GM21515 (cell line): ENCODE data around the gene SPRTN.

ENCODE experiments used
- ATAC-seq: cut with Tn5 transposase; IDR thresholded peaks from one replicate; pipeline ENCODE4 v1.9.1; 2021; ENCODE audit not compliant: unreplicated experiment

The SPRTN gene

DNA sequence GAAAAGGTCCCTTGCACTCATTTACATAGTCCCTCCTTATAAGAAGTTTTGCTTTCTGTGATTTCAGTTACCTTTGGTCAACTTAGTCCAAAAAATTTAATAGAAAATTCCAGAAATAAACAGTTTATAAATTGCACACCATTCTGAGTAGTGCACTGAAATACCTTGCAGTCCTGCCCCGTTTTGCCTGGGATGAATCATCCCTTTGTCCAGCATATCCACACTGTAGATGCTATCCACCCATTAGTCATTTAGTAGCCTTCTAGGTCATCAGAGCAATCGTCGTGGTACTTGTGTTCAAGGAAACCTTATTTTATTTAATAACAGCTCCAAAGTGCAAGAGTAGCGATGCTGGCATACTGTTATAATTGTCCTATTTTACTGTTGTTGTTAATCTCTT lies 38.0 kb downstream of the SPRTN start:
- ATAC-seq = no peak

DNA sequence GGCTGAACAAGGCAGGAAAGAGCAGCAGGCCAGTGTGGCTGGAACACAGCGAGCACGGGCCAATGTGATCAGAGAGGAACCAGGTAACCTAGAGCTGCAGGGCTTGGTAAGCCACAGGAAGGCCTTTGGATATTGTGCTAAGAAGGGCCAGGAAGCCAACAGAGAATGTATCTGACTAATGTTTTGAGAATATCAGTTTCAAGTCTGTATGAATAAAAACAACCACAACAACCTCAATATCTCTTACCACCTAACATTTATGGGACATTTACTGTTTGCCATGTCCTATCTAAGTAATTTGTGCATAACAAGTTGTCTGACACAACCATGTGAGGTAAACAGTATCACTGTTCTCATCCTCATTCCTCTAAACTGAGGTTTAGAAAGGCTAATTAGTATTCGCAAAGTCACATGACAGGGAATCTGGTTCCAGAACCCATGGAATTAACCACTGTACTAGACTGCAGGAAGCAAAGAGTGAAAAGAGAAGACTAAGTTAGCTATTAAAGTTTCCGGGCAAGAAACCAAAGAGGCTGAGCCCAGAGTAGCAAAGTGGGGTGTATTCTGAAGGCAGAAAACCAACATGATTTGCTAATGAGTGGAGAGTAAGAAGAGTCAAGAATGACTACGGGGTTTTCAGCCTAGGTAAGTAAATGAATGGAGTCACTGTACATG lies 38.9 kb downstream of the SPRTN start:
- ATAC-seq = no peak

DNA sequence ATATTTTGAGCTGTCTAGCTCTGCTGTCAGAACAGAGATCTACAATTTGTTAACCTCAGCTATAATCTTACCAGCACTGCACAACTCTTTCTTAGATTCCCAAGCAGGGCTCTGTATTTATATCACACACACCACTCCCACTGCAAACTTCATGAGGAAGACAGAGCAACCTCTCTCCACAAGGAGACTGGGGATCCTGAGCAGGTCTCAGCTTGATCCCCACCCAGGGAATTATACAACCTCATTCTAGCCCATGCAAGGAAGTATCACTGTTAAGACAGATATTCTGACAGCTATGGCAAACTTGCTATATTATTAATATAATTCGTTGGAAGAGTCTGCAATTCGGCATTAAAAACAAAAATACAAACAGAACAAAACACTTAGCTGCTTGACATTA lies 43.6 kb downstream of the SPRTN start:
- no peak for ATAC-seq

DNA sequence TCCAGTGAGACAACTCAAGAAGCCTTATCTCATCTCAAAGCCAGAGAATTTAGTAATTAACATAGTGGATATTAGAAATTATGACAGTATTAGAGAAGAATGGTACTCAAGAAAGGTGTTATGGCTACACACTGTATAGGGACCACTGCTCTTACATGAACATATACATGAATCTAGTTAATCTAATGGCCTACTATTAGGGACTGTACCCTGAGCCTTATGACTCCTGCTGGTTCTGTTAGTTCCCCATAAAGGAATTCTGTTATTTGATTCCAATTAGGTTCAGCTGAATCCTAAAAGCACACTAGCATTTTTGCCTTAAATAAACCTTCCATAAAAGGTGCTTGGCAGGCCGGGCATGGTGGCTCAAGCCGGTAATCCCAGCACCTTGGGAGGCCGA lies 44.3 kb downstream of the SPRTN start:
- no peak for ATAC-seq

DNA sequence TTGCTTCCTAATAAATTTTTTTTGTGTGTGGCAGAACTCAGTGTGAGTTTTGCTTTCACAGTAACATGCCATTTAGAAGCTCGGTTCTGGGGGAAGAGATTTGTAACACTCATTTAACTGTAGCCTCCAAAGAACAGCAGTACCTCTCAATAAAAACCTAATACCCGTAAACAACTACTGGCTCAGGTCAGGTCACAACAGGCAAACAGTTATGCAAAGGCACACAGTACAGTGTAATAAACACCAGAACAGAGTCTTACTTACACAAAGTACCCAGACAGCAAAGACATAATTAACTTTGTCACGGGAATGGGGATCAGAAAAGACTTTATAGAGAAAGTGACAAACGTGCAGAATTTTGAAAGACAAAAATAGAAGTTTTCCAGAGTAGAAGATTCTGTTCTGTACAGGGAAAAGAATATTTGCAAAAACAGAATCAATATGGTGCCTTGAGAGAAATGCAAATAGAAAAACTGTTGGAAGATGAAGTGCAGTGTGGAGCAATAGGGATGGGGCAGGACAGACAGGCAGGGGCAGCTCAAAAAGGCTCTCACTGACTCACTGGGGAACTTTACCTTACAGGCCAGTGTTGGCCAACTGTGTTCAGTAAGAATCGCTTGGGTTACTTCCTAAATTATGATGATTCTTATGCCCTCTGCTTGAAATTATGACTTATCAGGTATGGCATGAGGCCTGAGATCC lies 45.2 kb downstream of the SPRTN start:
- no peak for ATAC-seq

DNA sequence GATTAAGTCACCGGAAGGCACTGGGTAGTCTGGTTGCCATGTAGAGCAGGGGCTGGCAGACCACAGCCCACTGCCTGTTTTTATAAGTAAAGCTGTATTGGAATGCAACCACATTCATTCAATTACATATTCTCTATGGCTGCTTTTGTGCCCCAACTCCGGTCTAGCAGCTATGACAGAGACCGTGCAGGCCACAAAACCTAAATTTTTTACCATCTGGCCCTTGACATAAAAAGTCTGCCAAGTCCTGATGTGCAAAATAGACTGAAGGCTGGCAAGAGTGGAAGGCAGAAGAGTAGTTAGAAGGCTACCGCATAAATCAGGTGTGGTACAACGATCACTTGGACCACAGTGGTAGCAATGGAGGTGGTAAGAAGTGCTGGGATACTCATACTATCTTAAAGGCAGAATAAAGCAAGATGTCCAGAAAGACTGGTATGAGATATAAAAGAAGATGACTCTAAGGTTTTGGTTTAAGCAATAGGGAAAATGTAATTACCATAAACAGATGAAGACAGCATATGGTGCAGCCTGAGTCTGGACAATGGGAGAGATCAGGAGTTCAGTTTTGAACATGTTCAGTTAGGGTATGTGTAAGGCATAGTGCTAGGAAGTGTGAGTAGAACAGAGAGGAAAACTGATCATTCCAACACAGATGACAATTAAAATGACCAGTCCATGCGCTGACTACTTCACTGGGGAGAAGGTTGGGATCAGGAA lies 46.8 kb downstream of the SPRTN start:
- no peak for ATAC-seq

DNA sequence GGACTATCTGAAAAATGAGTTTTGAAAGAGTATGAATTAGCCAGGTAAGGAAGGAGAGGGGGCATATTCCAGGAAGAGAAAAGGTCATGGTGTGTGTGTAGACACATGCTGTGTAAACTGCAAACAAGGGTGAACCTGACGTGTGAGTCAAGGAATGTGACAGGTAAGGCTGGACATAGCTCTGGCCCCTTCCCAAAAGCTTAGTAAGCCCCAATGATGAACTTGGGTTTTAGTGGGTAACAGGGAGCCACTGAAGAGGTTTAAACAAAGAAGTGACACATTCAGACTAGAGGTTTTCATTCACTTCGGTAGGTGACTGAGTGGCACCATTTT lies 47.3 kb downstream of the SPRTN start:
- ATAC-seq = no peak

DNA sequence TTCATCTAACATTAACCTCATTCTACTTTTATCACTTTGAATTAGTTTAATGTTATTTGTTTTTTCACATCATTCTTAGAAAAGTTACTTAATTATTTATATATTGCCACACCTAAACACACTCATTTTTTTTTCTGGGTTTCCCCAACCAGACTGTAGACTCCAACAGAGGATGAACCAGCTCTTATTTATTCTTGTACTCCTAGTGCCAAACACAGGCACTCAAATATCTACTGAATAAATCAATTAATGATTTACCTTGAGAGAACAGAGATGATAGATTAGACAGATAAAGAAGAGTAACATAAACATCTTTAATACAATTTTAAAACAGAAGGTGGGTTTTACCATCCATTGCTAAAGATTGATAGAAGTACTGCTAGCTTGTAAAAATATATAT lies 48.4 kb downstream of the SPRTN start:
- ATAC-seq = no peak

DNA sequence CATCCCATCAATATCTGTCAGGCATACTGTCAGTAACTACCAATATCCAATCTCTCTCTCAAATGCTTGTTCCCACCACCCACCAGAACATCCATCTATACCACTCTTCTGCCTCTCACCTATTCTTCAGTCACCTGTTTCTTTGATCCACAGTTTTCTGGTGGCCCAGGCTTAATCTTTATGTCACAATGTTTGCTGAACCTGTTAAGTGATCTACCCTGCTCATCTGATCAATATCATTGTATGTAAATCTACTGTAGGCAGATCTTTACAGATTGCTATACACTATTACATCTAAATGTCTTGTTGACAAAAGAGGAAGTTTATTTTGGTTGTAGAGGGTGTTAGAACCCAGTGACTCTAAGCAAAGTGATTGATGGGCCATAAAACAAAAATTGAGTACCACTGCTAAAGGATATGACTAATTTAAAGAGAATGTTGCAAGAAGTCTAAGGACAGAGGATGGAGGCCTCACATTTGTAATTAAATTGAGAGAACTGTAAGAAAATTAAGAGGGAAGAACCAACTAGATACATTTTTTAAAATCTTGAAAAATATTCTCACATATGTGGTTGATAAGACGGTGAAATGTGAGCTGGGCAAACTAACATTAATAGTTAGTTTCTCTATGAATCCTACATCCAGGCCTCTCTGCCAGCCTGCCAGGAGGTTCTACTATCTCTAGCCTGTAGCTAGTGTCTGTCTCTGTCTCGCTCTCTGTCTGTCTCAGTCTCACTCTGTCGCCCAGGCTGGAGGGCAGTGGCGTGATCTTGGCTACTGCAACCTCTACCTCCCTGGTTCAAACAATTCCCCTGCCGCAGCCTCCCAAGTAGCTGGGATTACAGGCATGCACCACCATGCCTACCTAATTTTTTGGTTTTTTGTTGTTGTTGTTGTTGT lies 49.9 kb downstream of the SPRTN start:
- ATAC-seq = no peak

DNA sequence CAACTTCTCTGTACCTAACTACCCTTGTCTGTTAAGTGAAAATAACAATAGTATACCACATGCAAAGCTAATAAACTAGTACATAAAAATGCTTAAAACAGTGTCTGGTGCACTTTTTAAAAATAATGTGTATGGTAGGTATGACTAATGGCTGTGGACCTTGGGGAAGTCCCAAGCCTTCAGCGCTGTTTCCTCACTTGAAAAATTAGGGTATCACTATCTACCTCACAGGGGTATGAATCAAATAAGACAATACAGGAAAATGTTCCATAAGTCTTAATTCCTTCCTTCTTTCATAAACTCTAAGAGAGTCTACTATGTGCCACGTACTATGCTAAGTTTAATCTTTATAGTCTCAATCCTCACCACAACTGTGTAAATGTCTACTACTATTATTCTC lies 52.0 kb downstream of the SPRTN start:
- ATAC-seq = no peak

DNA sequence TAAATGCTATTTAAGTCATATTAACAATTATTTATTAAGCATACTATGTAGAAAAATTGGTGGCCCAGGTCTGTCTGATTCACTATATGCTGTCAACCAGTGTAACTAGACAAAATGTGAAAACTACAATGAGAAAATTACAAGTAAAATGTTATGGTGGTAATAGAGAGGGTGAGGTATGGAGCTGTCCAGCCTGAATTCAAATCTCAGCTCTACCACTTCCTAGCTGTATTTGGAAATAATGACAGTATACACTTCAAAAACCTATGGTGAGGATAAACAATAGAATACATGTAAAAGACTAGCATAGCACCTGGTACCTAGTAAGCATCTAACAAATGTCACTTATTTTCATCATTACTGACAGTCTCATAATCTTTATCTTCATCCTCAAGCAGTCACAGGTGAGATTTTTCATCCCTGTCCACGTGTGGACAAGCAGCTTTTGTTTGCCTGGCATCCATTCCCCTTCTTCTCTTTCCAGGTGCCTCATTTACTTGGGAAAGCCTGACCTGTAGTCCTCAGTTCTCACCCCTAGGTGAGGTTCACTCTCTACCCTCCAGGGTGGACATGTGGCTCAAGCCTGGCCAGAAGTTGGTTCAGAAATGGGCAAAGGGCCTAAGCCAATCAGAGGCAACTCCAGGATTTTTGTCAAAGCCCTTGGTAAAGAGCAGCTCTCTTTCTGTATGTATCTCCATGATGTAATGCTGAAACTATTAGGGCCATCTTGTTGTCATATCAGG lies 54.5 kb downstream of the SPRTN start:
- no peak for ATAC-seq

DNA sequence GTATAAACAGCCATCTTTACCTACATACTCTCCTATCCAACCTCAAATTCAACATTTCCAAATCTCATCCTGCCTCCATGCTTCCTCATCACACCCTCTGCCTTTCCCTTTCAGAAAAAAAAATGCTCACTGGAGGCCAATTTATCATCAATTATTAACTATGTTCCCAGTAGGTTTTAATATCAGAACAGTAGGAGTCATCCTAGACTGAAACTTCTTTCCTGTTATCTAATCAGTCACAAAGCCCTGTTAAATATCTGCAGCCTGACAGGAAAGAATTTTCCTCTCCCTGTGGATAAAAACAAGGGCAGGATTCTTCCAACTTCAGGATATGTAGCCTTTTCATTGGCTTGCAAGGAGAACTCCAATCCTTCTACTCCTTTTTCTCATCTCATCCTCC lies 55.6 kb downstream of the SPRTN start:
- no peak for ATAC-seq

DNA sequence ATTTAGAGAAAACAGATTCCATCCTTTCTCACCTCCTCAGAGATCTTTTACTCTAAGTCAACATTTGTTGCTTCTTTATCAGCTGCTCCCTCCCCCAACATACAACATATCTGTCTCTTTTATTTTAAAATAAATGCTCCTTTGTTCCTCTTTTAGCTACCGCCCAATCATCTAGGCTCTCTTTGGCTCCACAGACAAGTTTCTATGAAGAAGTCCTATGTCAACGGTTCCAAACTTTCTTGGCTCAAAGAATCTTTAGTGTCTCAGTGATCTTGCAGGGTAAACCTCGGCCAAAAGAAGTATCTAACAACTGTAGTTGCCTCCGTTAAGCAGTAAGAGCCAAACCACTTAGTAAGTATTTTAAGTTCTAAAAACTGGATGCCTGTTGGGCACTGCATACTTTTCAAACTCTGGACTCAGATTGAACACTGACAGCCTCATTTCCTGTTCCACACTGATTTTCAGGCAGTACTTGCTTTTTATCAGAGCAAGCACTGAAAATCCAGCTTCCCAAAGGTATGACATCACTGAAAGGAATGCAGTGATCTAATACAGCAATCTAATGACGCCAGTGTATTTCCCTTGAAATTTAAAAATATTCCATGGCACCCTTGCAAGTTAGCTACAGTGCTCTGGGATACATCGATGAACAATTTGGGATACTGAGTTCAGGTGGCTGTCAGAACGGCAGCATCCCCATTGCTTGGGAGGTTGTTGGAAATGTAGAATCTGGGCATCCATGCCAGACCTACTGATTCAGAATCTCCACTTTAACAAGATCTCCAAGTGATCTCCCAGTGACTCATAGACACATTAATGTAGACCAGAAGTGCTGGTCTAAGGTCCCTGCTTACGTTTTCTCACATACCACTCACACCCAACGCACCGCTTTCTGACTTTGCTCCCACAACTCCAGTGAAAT lies 57.2 kb downstream of the SPRTN start:
- no peak for ATAC-seq

DNA sequence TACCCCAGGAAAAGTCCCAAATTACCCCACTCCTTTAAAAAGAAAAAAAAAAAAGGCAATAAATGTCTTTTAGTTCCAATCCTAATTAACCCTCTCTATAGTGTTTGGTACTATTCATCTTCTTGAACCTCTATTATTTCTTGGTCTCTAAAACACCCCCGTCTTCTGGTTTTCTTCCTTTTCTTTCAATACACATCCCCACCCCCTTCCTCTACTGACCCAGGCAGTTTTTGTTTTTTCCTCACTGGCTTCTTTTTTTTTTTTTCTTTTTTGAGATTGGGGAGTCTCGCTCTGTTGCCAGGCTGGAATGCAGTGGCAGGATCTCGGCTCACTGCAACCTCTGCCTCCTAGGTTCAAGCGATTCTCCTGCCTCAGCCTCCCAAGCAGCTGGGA lies 57.9 kb downstream of the SPRTN start:
- ATAC-seq = no peak

DNA sequence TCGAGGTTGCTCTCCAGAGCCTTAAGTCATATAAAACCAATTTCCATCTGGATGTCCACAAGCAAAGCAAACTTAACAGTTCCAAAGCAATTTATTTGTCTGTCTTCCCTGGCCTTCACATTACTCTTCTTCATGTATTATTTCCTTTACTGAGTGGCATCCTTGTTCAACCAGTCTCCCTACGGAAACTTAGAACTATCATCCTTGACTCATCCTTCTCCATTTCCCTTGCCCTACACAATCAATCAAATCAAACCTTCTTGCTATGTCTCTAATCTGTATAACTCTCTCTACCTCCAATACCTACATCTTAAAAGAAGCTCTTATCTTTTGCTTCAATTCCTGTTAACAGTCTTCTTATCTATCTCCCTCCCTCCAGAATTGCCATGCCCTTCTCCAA lies 58.5 kb downstream of the SPRTN start:
- ATAC-seq = no peak

DNA sequence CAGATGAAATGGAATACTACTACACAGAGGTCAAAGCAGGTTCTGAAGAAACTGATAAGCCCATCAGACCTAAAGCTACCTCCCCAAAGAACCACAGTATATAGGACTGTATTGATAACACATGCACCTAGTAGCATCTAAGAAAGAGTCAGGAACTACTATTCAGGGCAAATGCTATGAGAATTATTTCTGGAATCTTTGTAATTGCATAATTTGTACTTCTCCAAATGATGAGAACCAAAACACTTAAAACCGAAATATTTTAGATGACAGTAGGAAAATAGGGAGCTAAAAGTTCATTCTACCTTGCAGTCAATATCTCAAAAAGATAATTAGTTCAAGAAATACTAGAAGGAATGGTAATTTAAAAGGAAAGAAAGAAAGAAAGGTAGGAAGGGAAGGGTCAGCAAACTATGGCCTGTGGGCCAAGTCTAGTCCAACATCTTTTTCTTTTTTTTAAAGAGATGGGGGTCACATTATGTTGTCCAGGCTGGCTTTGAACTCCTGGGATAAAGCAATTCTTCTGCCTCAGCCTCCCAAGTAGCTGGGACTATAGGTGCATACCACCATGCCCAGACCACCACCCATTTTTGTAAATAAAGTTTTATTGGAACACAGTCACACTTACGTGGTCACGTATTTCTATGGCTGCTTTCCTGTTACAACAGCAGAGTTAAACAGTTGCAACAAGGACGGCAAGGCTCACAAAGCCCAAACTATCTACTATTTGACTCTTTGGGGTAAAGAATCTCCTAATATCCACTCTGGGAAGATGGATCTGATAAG lies 60.0 kb downstream of the SPRTN start:
- no peak for ATAC-seq

DNA sequence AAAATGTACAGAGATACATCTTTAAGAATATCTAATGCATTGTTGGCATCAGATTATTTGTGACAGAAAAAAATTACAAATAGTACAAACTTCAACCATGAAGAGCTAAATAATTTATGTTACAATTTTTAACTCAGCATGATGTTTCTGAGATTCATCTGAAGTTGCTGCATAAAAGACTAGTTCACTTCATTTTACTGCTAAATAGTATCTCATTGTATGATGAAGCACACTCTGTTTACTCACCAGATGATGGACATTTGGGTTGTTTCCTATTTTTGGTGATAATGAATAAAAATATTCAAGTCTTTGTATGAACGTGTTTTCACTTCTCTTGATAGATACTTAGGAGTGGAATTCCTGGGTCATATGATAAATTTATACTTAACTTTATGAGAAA lies 63.4 kb downstream of the SPRTN start:
- ATAC-seq = no peak

DNA sequence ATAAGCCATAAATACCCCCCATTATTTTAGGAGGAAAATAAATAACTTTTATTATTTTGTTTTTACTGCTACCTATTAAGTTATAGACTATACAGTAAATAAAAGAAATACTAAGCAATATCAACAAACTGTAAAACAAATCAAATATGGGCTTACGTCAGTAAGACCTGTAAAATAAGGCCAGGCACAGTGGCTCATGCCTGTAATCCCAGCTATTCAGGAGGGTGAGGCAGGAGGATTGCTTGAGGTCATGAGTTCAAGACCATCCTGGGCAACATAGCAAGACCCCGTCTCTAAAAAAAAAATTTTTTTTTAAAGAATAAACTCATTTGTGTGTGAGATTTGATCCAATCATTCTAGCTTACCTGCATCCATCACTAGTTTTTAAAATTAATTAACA lies 66.2 kb downstream of the SPRTN start:
- ATAC-seq = no peak
